HG03196 (cell line): ENCODE measurements around the gene USE1.

ENCODE experiments used
- ATAC-seq: cut with Tn5 transposase; IDR thresholded peaks from one replicate; pipeline ENCODE4 v1.9.1; 2021; ENCODE audit not compliant: unreplicated experiment

USE1 gene

DNA sequence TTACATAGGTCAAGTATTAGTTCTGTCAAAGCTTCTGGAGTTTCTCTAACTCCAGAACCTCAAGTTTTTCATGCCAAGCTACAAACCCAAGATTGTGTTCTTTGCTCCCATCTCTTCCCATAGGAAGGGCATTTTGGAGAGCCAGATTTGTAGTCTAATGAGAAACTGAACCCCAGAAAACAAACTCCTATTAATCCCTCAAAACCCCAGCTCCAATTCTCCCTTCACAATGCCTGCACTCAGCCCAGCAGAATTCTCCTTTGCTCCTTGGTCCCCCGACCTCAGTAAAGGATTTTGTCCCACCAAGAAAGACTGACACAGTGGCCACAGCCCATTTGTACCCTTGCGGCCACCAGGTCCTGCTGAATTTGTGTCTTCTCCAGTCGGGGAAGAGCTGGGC is 41.0 kb downstream of the USE1 start:
- ATAC-seq, result no peak

- no peak for ATAC-seq
Measured at GRCh38 chr19:17259118-17259780, 44.1 kb downstream of the USE1 start.

DNA sequence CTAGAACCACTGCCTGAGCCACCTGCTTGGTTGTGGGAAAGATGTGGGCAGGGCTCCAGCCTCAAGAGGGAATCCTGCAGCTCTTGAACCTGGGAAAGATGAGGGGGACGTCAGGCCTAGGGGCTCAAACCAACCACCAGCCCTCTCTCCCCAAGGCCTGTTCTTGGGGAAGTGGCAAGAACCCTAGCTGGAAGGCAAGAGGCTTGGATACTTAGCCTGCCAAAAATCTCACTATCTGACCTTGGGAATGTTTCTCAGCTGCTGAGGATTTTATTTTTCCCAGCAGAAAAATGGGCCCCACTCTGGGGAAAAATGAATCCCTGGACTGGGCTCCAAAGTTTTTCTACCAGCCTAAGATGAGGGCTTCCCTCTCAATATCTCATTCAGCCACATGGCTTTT is 44.8 kb downstream of the USE1 start:
- no peak for ATAC-seq

DNA sequence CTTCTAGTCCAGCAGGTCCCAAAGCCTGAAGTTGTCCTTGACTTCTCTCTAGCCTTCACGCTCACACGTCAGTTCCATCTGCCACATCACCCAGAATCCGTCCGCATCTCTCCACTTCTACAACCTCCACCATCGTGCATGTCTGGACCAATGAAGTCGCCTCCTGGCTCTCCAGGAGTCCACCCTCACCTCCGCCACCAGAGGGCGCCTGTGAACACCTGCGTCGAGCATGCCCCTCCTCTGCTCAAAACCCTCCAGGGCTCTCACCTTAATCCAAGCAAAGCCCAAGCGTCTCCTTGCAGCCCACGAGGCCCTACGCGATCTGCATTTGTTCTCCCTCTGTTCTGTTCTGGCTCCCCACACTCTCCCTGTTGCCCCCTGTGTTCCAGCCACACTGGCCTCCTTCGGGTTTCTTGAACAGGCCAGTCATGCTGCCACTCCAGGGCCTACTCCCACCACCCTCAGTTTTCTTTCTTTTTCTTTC is 45.7 kb downstream of the USE1 start:
- ATAC-seq, result peak; percentile 57

GRCh38 chr19:17262557-17262956 is 47.4 kb downstream of the USE1 start:
- ATAC-seq, result no peak

DNA sequence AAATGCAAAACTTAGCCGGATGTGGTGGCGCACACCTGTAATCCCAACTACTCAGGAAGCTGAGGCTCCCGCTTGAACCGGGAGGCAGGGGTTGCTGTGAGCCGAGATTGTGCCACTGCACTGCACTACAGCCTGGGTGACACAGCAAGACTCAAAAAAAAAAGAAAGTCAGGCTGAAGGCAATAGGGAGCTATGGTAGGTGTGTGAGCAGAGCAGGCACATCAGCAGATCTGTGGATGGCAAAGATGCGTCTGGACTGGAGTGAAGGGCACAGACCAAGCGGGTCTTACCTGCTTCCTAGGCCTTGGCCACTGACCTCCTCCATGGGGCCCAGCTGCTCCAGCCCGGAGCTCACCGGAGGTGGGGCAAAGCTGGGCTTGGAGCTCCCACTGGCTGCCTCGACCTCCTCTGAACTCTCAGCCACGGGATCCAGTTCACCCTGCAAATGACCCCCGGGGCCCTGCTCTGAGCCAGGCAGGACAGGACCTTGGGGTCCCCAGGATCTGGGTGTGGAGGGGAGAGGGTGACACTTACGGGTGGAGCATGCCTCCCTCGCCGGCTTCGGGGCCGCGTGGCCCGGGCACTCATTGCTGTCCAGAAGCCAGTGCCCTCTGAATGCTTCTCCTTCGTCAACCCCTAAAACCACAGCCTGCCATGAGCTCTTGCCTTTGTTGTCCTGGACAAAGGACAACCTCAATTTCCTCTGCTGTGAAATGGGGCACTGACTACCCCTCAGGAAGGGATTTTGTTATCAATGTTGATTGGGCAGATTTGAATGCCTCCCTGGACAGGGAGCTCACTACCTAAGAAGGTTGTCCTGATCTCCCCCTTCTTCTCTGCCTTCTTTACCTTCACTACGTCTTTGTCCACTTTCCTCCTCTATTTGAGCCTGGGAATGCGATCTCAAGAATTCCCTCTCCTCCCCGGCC is 48.8 kb downstream of the USE1 start:
- no peak for ATAC-seq

DNA sequence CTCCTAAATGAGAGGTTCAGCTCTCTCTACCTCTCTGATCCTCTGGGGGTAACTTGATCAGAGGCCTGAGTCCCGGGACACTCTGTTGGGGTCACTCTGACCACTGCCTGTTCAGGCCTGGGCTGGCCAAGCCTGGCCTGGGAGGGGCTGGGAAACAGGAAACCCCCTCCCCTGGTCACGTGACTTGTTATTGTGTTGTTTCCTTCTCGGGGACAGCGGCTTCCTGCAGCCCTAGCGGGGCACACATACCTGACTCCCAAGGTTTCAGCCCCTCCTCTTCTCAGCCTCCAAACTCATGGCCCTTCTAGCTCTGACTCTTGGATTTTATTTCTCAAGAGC is 49.5 kb downstream of the USE1 start, which contains the start of gene USHBP1:
Gene USHBP1, minus strand, starts transcription at position 105 of the 339 bp plus-strand sequence. CDS start 446 bp downstream, outside the sequence.
- no peak for ATAC-seq

GRCh38 chr19:17266026-17266425 is 50.9 kb downstream of the USE1 start:
- ATAC-seq, result no peak

- peak; percentile 16 for ATAC-seq
Measured at GRCh38 chr19:17266589-17266974, 51.4 kb downstream of the USE1 start.

GRCh38 chr19:17266975-17267788 is 52.0 kb downstream of the USE1 start, which contains the start of gene BABAM1:
Gene BABAM1 (plus strand): TSS chr19:17267443. CDS start chr19:17268807, 1,364 bp downstream.
- peak; percentile 89 for ATAC-seq

DNA sequence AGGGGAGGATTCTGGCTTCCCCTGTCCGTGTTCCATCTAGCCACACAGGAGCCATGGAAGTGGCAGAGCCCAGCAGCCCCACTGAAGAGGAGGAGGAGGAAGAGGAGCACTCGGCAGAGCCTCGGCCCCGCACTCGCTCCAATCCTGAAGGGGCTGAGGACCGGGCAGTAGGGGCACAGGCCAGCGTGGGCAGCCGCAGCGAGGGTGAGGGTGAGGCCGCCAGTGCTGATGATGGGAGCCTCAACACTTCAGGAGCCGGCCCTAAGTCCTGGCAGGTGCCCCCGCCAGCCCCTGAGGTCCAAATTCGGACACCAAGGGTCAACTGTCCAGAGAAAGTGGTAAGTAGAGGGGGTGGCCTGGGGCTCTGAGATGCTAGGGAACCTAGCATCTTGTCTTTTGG is 53.6 kb downstream of the USE1 start:
- no peak for ATAC-seq
